ENCODE measurements around the gene CELF4.

The CELF4 gene

GRCh38 chr18:37532917-37533316 is 32.7 kb downstream of the CELF4 start:
- Histone ChIP-seq H3K4me3 (no peak overlapping the region), H3K36me3 (ENCODE audit: insufficient read depth, low read length) (no peaks in the 10 kb centered on the region), H3K27ac (no peak overlapping the region), H3K9me3 (ENCODE audit: low read depth, low read length) (no peaks in the 10 kb centered on the region), H3K9ac (ENCODE audit: insufficient read length) (no peak overlapping the region)
- no peak for DNase-seq (ENCODE audit: low read depth, low spot score)
- TF ChIP-seq FOXP2 (optimal IDR thresholded peaks at IDR 0.05; ENCODE audit: control extremely low read depth, extremely low read length, insufficient read depth) (no peak), EZH2 (IDR thresholded peaks at IDR 0.05) (no peak), POLR2AphosphoS5 (IDR thresholded peaks at IDR 0.05; ENCODE audit: borderline replicate concordance, low read depth, low read length) (no peak)

GRCh38 chr18:37529863-37530262 is 35.7 kb downstream of the CELF4 start:
- no peak for DNase-seq (ENCODE audit: low read depth, low spot score)
- no peak overlapping the region for H3K9ac ChIP-seq (ENCODE audit: insufficient read length)
- no peaks in the 10 kb centered on the region for H3K36me3 ChIP-seq (ENCODE audit: insufficient read depth, low read length)
- no peak overlapping the region for H3K27ac ChIP-seq
- H3K9me3 ChIP-seq (ENCODE audit: low read depth, low read length), result no peaks in the 10 kb centered on the region
- TF ChIP-seq EZH2 (IDR thresholded peaks at IDR 0.05) (no peak), POLR2AphosphoS5 (IDR thresholded peaks at IDR 0.05; ENCODE audit: borderline replicate concordance, low read depth, low read length) (no peak), FOXP2 (optimal IDR thresholded peaks at IDR 0.05; ENCODE audit: control extremely low read depth, extremely low read length, insufficient read depth) (no peak)
- H3K4me3 ChIP-seq, result no peak overlapping the region

GRCh38 chr18:37529296-37529695 is 36.3 kb downstream of the CELF4 start:
- DNase-seq (ENCODE audit: low read depth, low spot score), result no peak
- H3K27ac ChIP-seq, result no peak overlapping the region
- H3K36me3 ChIP-seq (ENCODE audit: insufficient read depth, low read length), result no peaks in the 10 kb centered on the region
- no peak overlapping the region for H3K4me3 ChIP-seq
- no peaks in the 10 kb centered on the region for H3K9me3 ChIP-seq (ENCODE audit: low read depth, low read length)
- no peak overlapping the region for H3K9ac ChIP-seq (ENCODE audit: insufficient read length)
- TF ChIP-seq POLR2AphosphoS5 (IDR thresholded peaks at IDR 0.05; ENCODE audit: borderline replicate concordance, low read depth, low read length) (no peak), EZH2 (IDR thresholded peaks at IDR 0.05) (no peak), FOXP2 (optimal IDR thresholded peaks at IDR 0.05; ENCODE audit: control extremely low read depth, extremely low read length, insufficient read depth) (no peak)

- no peak for DNase-seq (ENCODE audit: low read depth, low spot score)
- H3K4me3 ChIP-seq, result no peak overlapping the region
- TF ChIP-seq EZH2 (IDR thresholded peaks at IDR 0.05), result no peak
- TF ChIP-seq POLR2AphosphoS5 (IDR thresholded peaks at IDR 0.05; ENCODE audit: borderline replicate concordance, low read depth, low read length), result no peak
- TF ChIP-seq FOXP2 (optimal IDR thresholded peaks at IDR 0.05; ENCODE audit: control extremely low read depth, extremely low read length, insufficient read depth), result no peak
- no peak overlapping the region for H3K27ac ChIP-seq
- no peaks in the 10 kb centered on the region for H3K36me3 ChIP-seq (ENCODE audit: insufficient read depth, low read length)
- H3K9me3 ChIP-seq (ENCODE audit: low read depth, low read length), result no peaks in the 10 kb centered on the region
- H3K9ac ChIP-seq (ENCODE audit: insufficient read length), result no peak overlapping the region
Measured at GRCh38 chr18:37527395-37527794, 38.2 kb downstream of the CELF4 start.

GRCh38 chr18:37525262-37525585 is 40.4 kb downstream of the CELF4 start:
- H3K27ac ChIP-seq, result no peak overlapping the region
- DNase-seq (ENCODE audit: low read depth, low spot score), result no peak
- no peaks in the 10 kb centered on the region for H3K36me3 ChIP-seq (ENCODE audit: insufficient read depth, low read length)
- no peaks in the 10 kb centered on the region for H3K9me3 ChIP-seq (ENCODE audit: low read depth, low read length)
- TF ChIP-seq FOXP2 (optimal IDR thresholded peaks at IDR 0.05; ENCODE audit: control extremely low read depth, extremely low read length, insufficient read depth), result no peak
- no peak for TF ChIP-seq EZH2 (IDR thresholded peaks at IDR 0.05)
- no peak for TF ChIP-seq POLR2AphosphoS5 (IDR thresholded peaks at IDR 0.05; ENCODE audit: borderline replicate concordance, low read depth, low read length)
- H3K9ac ChIP-seq (ENCODE audit: insufficient read length), result no peak overlapping the region
- no peak overlapping the region for H3K4me3 ChIP-seq

- TF ChIP-seq FOXP2 (optimal IDR thresholded peaks at IDR 0.05; ENCODE audit: control extremely low read depth, extremely low read length, insufficient read depth) (no peak), EZH2 (IDR thresholded peaks at IDR 0.05) (peak; percentile 97)
- no peak overlapping the region for H3K27ac ChIP-seq
- no peak for DNase-seq (ENCODE audit: low read depth, low spot score)
- no peaks in the 10 kb centered on the region for H3K9me3 ChIP-seq (ENCODE audit: low read depth, low read length)
- no peak overlapping the region for H3K4me3 ChIP-seq
- H3K9ac ChIP-seq (ENCODE audit: insufficient read length), result no peak overlapping the region
- no peaks in the 10 kb centered on the region for H3K36me3 ChIP-seq (ENCODE audit: insufficient read depth, low read length)
Measured at GRCh38 chr18:37524498-37525261, 40.9 kb downstream of the CELF4 start.

GRCh38 chr18:37524139-37524497 is 41.5 kb downstream of the CELF4 start:
- no peak for DNase-seq (ENCODE audit: low read depth, low spot score)
- no peak for TF ChIP-seq FOXP2 (optimal IDR thresholded peaks at IDR 0.05; ENCODE audit: control extremely low read depth, extremely low read length, insufficient read depth)
- TF ChIP-seq EZH2 (IDR thresholded peaks at IDR 0.05), result no peak
- Histone ChIP-seq H3K36me3 (ENCODE audit: insufficient read depth, low read length) (no peaks in the 10 kb centered on the region), H3K27ac (no peak overlapping the region), H3K9ac (ENCODE audit: insufficient read length) (no peak overlapping the region), H3K4me3 (no peak overlapping the region), H3K9me3 (ENCODE audit: low read depth, low read length) (no peaks in the 10 kb centered on the region)

- no peak overlapping the region for H3K27ac ChIP-seq
- DNase-seq (ENCODE audit: low read depth, low spot score), result no peak
- TF ChIP-seq POLR2AphosphoS5 (IDR thresholded peaks at IDR 0.05; ENCODE audit: borderline replicate concordance, low read depth, low read length) (no peak), EZH2 (IDR thresholded peaks at IDR 0.05) (no peak), FOXP2 (optimal IDR thresholded peaks at IDR 0.05; ENCODE audit: control extremely low read depth, extremely low read length, insufficient read depth) (no peak)
- H3K4me3 ChIP-seq, result no peak overlapping the region
- no peak overlapping the region for H3K9ac ChIP-seq (ENCODE audit: insufficient read length)
- no peaks in the 10 kb centered on the region for H3K9me3 ChIP-seq (ENCODE audit: low read depth, low read length)
- H3K36me3 ChIP-seq (ENCODE audit: insufficient read depth, low read length), result no peaks in the 10 kb centered on the region
Measured at GRCh38 chr18:37521510-37522465, 43.8 kb downstream of the CELF4 start.

Measured in SK-N-MC (cell line).